ENCODE measurements around the gene KIAA1143. TPM values are rescaled to one million over a fixed set of nuclear protein-coding genes. Genes with fewer than 3 reads are reported as not detected.

The KIAA1143 gene
- total RNA-seq (2022; extraction: Qiagen RNA extraction): 13.2 to 20.8 TPM (median 20.2 TPM) in 5 replicates

DNA sequence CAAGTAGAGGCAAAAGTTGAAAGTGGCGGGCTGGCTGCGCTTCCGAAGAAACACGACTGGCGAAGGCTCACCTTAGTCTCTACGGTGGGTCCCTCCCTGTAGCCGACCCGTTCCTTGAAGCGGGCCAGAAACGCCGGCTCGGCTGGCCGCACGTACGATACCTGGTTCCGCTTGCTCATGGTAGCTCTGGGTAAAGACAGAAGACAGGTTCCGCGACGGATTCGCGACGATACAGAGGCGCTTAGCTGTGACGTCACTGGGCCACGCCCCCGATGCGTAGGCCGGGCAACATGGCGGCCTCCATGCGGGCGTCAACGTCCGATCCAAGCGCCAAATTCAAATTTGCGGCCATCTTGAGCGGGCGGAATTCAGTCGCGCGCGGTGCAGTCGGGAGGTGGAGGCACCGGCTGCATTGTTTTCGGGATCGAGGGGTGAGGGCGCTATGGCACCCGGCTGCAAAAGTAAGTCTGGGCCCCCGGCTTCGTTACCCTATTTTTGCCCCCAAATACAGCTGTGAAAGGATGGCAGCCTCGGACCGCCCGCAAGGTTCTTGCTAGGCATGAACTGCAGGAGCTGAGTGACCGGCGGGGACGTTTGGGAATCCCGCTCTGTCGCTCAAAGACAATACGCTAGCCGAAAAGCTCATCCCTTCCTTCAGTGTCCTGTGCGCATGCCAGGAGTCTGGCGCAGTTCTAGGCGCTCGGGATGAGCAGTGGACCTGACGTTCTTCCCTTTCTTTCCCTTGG is at the start of gene KIAA1143, which contains the start of gene KIF15:
KIAA1143 (minus strand) TSS at position 196 of the 746 bp plus-strand sequence; CDS start at position 179, 17 bp downstream.
KIF15 (plus strand) TSS at position 371 of the 746 bp plus-strand sequence; CDS start at position 443, 72 bp downstream.

DNA sequence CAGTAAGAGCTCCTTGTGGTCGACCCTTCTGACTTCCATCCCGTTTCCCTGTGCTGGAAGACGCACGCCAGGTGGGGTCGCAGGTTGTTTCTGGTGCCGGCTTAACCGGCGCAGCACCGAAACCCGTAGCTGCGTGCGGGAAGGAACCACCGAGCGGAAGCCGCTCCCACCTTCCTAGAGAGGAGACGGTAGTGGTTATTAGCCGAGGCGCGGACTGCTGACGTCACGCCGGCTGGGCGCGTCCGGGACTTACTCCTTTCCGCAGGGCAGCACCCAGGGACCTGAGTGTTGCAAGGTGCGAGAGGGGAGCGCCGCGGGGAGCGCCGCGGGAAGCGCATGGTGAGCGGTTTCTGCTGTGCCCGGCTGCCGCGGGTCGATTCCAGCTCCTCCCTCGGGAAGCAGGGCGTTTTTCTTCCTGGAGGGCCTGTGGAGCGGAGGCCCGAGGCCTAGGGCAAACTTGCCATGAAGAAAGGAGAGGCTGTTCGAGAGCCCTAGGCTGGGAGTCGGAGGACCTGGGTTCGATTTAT is 32.0 kb downstream of the KIAA1143 start, which contains the start of gene ZNF501:
ZNF501 (plus strand) TSS at position 252 of the 527 bp plus-strand sequence. CDS start 4,787 bp downstream, outside the sequence.

DNA sequence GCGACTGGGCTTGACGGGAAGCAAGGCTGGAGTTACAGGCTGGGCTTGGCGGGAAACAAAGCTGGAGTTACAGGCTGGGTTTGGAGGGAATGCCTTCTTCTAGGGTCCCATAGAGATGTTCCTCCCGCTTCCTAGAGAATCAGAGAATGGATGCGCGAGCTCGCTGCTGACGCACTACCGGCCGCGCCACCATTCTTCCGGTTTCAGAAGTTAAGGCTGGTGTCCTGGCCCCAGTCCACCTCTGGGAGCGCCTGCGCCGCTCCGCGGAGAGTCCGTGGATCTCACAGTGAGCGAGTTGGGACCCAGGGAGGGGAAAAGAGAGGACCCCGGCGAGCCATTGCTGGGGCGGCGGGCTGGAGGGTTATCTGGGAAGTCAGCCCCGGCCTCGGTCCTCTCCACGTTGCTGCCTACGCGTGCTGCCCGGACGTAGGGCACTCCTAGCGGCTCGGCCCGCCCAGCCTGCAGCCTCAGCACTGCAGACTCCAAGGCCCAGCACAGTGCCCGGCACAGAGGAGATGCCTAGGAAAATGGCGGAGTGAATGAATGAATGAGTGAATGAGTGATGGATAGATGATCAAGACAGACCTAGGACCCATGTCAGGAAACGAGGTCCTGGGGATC is 48.9 kb downstream of the KIAA1143 start, which contains the start of gene ZNF502:
ZNF502 (plus strand) TSS at position 206 of the 621 bp plus-strand sequence. CDS start 7,602 bp downstream, outside the sequence.

Other genes with a start within 250 kb of the KIAA1143 start
- gene ZKSCAN7, start 206.4 kb downstream of the KIAA1143 start, total RNA-seq (2022; extraction: Qiagen RNA extraction): not detected in 5 replicates
- not detected in 5 replicates for gene ZNF660, start 176.7 kb downstream of the KIAA1143 start, total RNA-seq (2022; extraction: Qiagen RNA extraction)
- 1.4 to 2.4 TPM (median 2.0 TPM) in 5 replicates for gene ZNF197, start 136.6 kb downstream of the KIAA1143 start, total RNA-seq (2022; extraction: Qiagen RNA extraction)
- gene ZNF35, start 112.9 kb downstream of the KIAA1143 start, total RNA-seq (2022; extraction: Qiagen RNA extraction): 5.1 to 6.5 TPM (median 5.4 TPM) in 5 replicates
- gene ZNF502, start 49.0 kb downstream of the KIAA1143 start, total RNA-seq (2022; extraction: Qiagen RNA extraction): 1.6 to 2.2 TPM (median 1.6 TPM) in 5 replicates
- 0.02 TPM in 1 of 5 replicates, not detected in the others for gene ZNF501, start 32.0 kb downstream of the KIAA1143 start, total RNA-seq (2022; extraction: Qiagen RNA extraction)
- 9.2 to 11.4 TPM (median 10.5 TPM) in 5 replicates for gene KIF15, start 175 bp upstream of the KIAA1143 start, total RNA-seq (2022; extraction: Qiagen RNA extraction)
- gene TMEM42, start 100.3 kb upstream of the KIAA1143 start, total RNA-seq (2022; extraction: Qiagen RNA extraction): 7.9 to 10.9 TPM (median 10.6 TPM) in 5 replicates
- gene TGM4, start 113.0 kb upstream of the KIAA1143 start, total RNA-seq (2022; extraction: Qiagen RNA extraction): 0.25 to 0.39 TPM (median 0.27 TPM) in 5 replicates
- 40.0 to 48.4 TPM (median 46.8 TPM) in 5 replicates for gene ZDHHC3, start 214.6 kb upstream of the KIAA1143 start, total RNA-seq (2022; extraction: Qiagen RNA extraction)
- 40.7 to 50.3 TPM (median 41.1 TPM) in 5 replicates for gene EXOSC7, start 214.6 kb upstream of the KIAA1143 start, total RNA-seq (2022; extraction: Qiagen RNA extraction)

All from A549 treated with dexamethasone at 1 μM for 4 hours (cell line).